ENCODE results near the gene JPH3. TPM values are rescaled to one million over a fixed set of nuclear protein-coding genes. Genes with fewer than 3 reads are reported as not detected.

Gene JPH3
- total and polyA plus RNA-seq, 3 experiments from 2014 or later: not detected

- Histone ChIP-seq H3K4me1 (ENCODE audit: insufficient read depth, low read length) (no peaks in the 10 kb centered on the region), H3K27ac (ENCODE audit: low read depth, low read length) (no peak overlapping the region), H3K36me3 (ENCODE audit: insufficient read depth, low read length) (no peaks in the 10 kb centered on the region), H3K4me3 (ENCODE audit: low read length) (no peak overlapping the region), H3K27me3 (ENCODE audit: insufficient read depth, low read length, poor library complexity, severe bottlenecking) (no peaks in the 10 kb centered on the region), H3K9me3 (ENCODE audit: low read length) (no peaks in the 10 kb centered on the region)
- POLR2A ChIA-PET: no interaction called here
- H3K4me3 Mint-ChIP-seq: no peak overlapping the region
- peaks cover 0 to 2% (median 0%) of the 10 kb centered on the region in 3 donors for H3K4me1 Mint-ChIP-seq
- no peaks in the 10 kb centered on the region for H3K36me3 Mint-ChIP-seq
- H3K9me3 Mint-ChIP-seq: no peaks in the 10 kb centered on the region
- CTCF ChIA-PET: no interaction called here
- peaks cover 3 to 9% of the 10 kb centered on the region in 2 donors for H3K27me3 Mint-ChIP-seq
- DNase-seq: no peak
- peak overlapping the region in 1 of 8 donors; percentile 75 for H3K27ac Mint-ChIP-seq
Measured at GRCh38 chr16:87685766-87686165, 83.5 kb downstream of the JPH3 start.

- Histone ChIP-seq H3K4me1 (ENCODE audit: insufficient read depth, low read length) (no peaks in the 10 kb centered on the region), H3K27ac (ENCODE audit: low read depth, low read length) (no peak overlapping the region), H3K27me3 (ENCODE audit: insufficient read depth, low read length, poor library complexity, severe bottlenecking) (no peaks in the 10 kb centered on the region), H3K36me3 (ENCODE audit: insufficient read depth, low read length) (no peaks in the 10 kb centered on the region), H3K4me3 (ENCODE audit: low read length) (no peak overlapping the region), H3K9me3 (ENCODE audit: low read length) (no peaks in the 10 kb centered on the region)
- Mint-ChIP-seq H3K27me3 (peaks cover 3 to 7% of the 10 kb centered on the region in 2 donors), H3K36me3 (no peaks in the 10 kb centered on the region), H3K9me3 (no peaks in the 10 kb centered on the region), H3K4me1 (peaks cover 0 to 4% (median 3%) of the 10 kb centered on the region in 3 donors), H3K4me3 (no peak overlapping the region), H3K27ac (peak overlapping the region in 1 of 8 donors; percentile 77)
- no peak for DNase-seq
- CTCF ChIA-PET: no interaction called here
- POLR2A ChIA-PET: no interaction called here
Measured at GRCh38 chr16:87686697-87687096, 84.4 kb downstream of the JPH3 start.

GRCh38 chr16:87687126-87687910, 85.0 kb downstream of the JPH3 start:
- Mint-ChIP-seq H3K27ac (no peak overlapping the region), H3K4me1 (peaks cover 0 to 3% (median 2%) of the 10 kb centered on the region in 3 donors), H3K9me3 (no peaks in the 10 kb centered on the region), H3K36me3 (no peaks in the 10 kb centered on the region), H3K27me3 (peaks cover 3 to 7% of the 10 kb centered on the region in 2 donors), H3K4me3 (no peak overlapping the region)
- H3K9me3 ChIP-seq (ENCODE audit: low read length): no peaks in the 10 kb centered on the region
- POLR2A ChIA-PET: no interaction called here
- no peaks in the 10 kb centered on the region for H3K36me3 ChIP-seq (ENCODE audit: insufficient read depth, low read length)
- CTCF ChIA-PET: no interaction called here
- DNase-seq: no peak
- no peaks in the 10 kb centered on the region for H3K4me1 ChIP-seq (ENCODE audit: insufficient read depth, low read length)
- H3K27ac ChIP-seq (ENCODE audit: low read depth, low read length): no peak overlapping the region
- no peak overlapping the region for H3K4me3 ChIP-seq (ENCODE audit: low read length)
- no peaks in the 10 kb centered on the region for H3K27me3 ChIP-seq (ENCODE audit: insufficient read depth, low read length, poor library complexity, severe bottlenecking)

GRCh38 chr16:87687998-87688529, 85.8 kb downstream of the JPH3 start:
- Mint-ChIP-seq H3K4me3 (no peak overlapping the region), H3K27me3 (peaks cover under 1 to 7% of the 10 kb centered on the region in 2 donors), H3K4me1 (peaks cover 0 to 3% (median 2%) of the 10 kb centered on the region in 3 donors), H3K9me3 (no peaks in the 10 kb centered on the region), H3K36me3 (no peaks in the 10 kb centered on the region), H3K27ac (no peak overlapping the region)
- no peak for DNase-seq
- no peaks in the 10 kb centered on the region for H3K27me3 ChIP-seq (ENCODE audit: insufficient read depth, low read length, poor library complexity, severe bottlenecking)
- CTCF ChIA-PET: interaction anchor here (0.7 kb wide), 1 partner anchor 81 kb away, joined by 3 read pairs; no protein-coding TSS in a partner anchor
- no peaks in the 10 kb centered on the region for H3K9me3 ChIP-seq (ENCODE audit: low read length)
- H3K36me3 ChIP-seq (ENCODE audit: insufficient read depth, low read length): no peaks in the 10 kb centered on the region
- no peaks in the 10 kb centered on the region for H3K4me1 ChIP-seq (ENCODE audit: insufficient read depth, low read length)
- POLR2A ChIA-PET: no interaction called here
- H3K27ac ChIP-seq (ENCODE audit: low read depth, low read length): no peak overlapping the region
- no peak overlapping the region for H3K4me3 ChIP-seq (ENCODE audit: low read length)

- Mint-ChIP-seq H3K36me3 (no peaks in the 10 kb centered on the region), H3K9me3 (no peaks in the 10 kb centered on the region), H3K27ac (no peak overlapping the region), H3K4me3 (no peak overlapping the region), H3K4me1 (peaks cover 0 to 3% (median 2%) of the 10 kb centered on the region in 3 donors), H3K27me3 (peaks cover 0 to 3% of the 10 kb centered on the region in 2 donors)
- DNase-seq: no peak
- no peaks in the 10 kb centered on the region for H3K9me3 ChIP-seq (ENCODE audit: low read length)
- no peaks in the 10 kb centered on the region for H3K36me3 ChIP-seq (ENCODE audit: insufficient read depth, low read length)
- H3K4me3 ChIP-seq (ENCODE audit: low read length): no peak overlapping the region
- H3K27ac ChIP-seq (ENCODE audit: low read depth, low read length): no peak overlapping the region
- H3K27me3 ChIP-seq (ENCODE audit: insufficient read depth, low read length, poor library complexity, severe bottlenecking): no peaks in the 10 kb centered on the region
- H3K4me1 ChIP-seq (ENCODE audit: insufficient read depth, low read length): no peaks in the 10 kb centered on the region
- ChIA-PET CTCF (interaction anchor here (0.7 kb wide), 1 partner anchor 79 kb away, joined by 3 read pairs; no protein-coding TSS in a partner anchor), POLR2A (no interaction called here)
Measured at GRCh38 chr16:87688876-87689815, 86.8 kb downstream of the JPH3 start.

GRCh38 chr16:87689956-87690465, 87.7 kb downstream of the JPH3 start:
- peaks cover 0 to 3% of the 10 kb centered on the region in 2 donors for H3K27me3 Mint-ChIP-seq
- ChIA-PET POLR2A (no interaction called here), CTCF (no interaction called here)
- no peak overlapping the region for H3K27ac Mint-ChIP-seq
- Histone ChIP-seq H3K36me3 (ENCODE audit: insufficient read depth, low read length) (no peaks in the 10 kb centered on the region), H3K9me3 (ENCODE audit: low read length) (no peaks in the 10 kb centered on the region), H3K27me3 (ENCODE audit: insufficient read depth, low read length, poor library complexity, severe bottlenecking) (no peaks in the 10 kb centered on the region), H3K4me1 (ENCODE audit: insufficient read depth, low read length) (no peaks in the 10 kb centered on the region), H3K4me3 (ENCODE audit: low read length) (no peak overlapping the region), H3K27ac (ENCODE audit: low read depth, low read length) (no peak overlapping the region)
- DNase-seq: no peak
- peaks cover 0 to 3% (median 2%) of the 10 kb centered on the region in 3 donors for H3K4me1 Mint-ChIP-seq
- H3K9me3 Mint-ChIP-seq: no peaks in the 10 kb centered on the region
- no peak overlapping the region for H3K4me3 Mint-ChIP-seq
- H3K36me3 Mint-ChIP-seq: peaks cover 0 to 7% (median 0%) of the 10 kb centered on the region in 3 donors

GRCh38 chr16:87690911-87691685, 88.8 kb downstream of the JPH3 start:
- CTCF ChIA-PET: no interaction called here

More at GRCh38 chr16:87690911-87691685, 88.8 kb downstream of the JPH3 start:
- Histone ChIP-seq H3K4me3 (ENCODE audit: low read length) (no peak overlapping the region), H3K27me3 (ENCODE audit: insufficient read depth, low read length, poor library complexity, severe bottlenecking) (no peaks in the 10 kb centered on the region), H3K36me3 (ENCODE audit: insufficient read depth, low read length) (no peaks in the 10 kb centered on the region), H3K27ac (ENCODE audit: low read depth, low read length) (no peak overlapping the region), H3K4me1 (ENCODE audit: insufficient read depth, low read length) (no peaks in the 10 kb centered on the region), H3K9me3 (ENCODE audit: low read length) (no peaks in the 10 kb centered on the region)
- POLR2A ChIA-PET: no interaction called here
- DNase-seq: no peak
- H3K9me3 Mint-ChIP-seq: no peaks in the 10 kb centered on the region
- H3K36me3 Mint-ChIP-seq: peaks cover 0 to 17% (median 0%) of the 10 kb centered on the region in 3 donors
- H3K27me3 Mint-ChIP-seq: no peaks in the 10 kb centered on the region
- H3K4me3 Mint-ChIP-seq: no peak overlapping the region
- peak overlapping the region in 3 of 8 donors; percentile 11 to 33 (median 17) for H3K27ac Mint-ChIP-seq
- H3K4me1 Mint-ChIP-seq: peaks cover 0 to 3% (median 2%) of the 10 kb centered on the region in 3 donors
